Measurements from ENCODE around the gene NALCN.
A peak's percentile ranks its signal among the peaks of the same experiment; 100 is the strongest.

NALCN gene

DNA sequence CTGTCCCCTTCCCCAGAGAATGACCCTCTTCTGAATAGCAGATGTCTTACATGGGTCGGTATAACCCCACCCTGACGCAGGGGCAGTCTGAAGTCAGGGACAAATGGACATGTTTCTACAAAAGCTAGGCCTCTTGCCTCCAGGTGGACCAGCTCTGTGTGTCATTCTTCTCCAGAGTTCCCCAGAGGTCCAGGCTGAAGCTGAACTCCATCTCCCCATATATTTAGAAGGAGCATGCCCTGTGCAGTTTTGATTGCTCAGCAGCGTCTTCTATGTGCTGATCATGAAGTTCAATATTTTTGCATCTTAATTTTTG is 8.8 kb upstream of the NALCN start:
- Mint-ChIP-seq H3K9me3 (no peaks in the 10 kb centered on the region), H3K36me3 (no peaks in the 10 kb centered on the region), H3K4me3 (no peak overlapping the region), H3K27ac (no peak overlapping the region), H3K4me1 (no peaks in the 10 kb centered on the region)
- no peak for ATAC-seq
- DNase-seq (ENCODE audit: low spot score in 2 of 2): no peak

DNA sequence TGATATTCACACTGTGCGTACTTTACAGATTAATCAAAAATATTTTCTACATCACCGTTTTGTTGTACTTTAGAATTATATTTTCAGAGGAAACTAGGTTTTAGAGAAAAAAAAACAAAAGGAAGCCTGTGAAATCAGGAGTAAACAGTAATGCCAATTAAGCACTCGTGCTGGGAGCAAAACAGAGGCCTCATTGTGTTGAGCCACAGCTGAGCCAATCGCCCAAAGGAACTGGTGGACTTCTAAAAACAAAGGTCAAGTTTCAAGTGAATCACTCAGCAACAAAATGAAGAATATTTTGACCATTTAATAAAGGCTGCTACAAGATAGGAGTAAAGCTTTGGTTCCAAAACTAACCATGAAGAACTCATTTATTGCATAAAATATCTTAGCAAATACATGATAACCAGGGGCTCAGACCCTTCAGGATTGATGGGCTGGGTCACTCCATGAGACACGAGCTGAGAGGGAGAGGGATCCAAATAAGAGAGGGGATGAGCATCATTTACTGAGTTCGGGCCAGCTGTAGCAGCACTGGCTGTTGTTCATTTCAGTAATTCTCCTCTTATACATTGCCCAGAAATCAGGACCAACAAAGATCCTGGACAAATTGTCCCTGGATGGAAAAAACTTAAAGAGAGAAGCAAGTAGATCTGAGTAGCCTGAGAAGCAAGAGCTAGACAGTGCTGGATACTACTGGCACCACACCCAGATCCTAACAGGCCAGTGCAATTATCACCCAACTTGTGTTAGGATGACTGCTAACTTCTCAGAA is 8.3 kb upstream of the NALCN start:
- no peak overlapping the region for H3K27ac Mint-ChIP-seq

DNA sequence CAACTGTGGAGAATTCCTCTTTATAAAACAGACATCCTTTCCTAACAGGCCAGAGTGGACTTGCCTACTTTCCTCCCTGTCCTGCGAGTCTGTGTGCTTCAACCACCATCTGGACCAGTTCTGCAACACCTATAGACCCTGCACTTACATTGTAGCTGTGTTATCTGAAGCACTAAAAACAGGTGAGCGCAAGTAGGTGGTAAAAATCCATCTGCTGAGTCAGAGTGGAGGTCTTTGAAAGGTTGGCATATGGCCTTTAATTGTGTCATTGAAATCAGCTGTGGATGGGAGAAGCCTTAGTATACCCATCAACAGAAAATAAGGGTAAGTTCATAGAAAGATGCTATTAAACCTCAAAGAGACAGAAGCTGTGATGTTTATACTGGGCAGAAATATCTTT is 7.6 kb upstream of the NALCN start:
- Mint-ChIP-seq H3K36me3 (no peaks in the 10 kb centered on the region), H3K4me1 (no peaks in the 10 kb centered on the region), H3K4me3 (no peak overlapping the region), H3K9me3 (no peaks in the 10 kb centered on the region), H3K27ac (no peak overlapping the region)
- DNase-seq (ENCODE audit: low spot score in 2 of 2) (no peak), ATAC-seq (no peak)

More for the DNA sequence above, 8.3 kb upstream of the NALCN start:
- no peaks in the 10 kb centered on the region for H3K36me3 Mint-ChIP-seq
- no peaks in the 10 kb centered on the region for H3K4me1 Mint-ChIP-seq
- no peaks in the 10 kb centered on the region for H3K9me3 Mint-ChIP-seq
- ATAC-seq (peak; percentile 32), DNase-seq (ENCODE audit: low spot score in 2 of 2) (no peak)
- H3K4me3 Mint-ChIP-seq: no peak overlapping the region

DNA sequence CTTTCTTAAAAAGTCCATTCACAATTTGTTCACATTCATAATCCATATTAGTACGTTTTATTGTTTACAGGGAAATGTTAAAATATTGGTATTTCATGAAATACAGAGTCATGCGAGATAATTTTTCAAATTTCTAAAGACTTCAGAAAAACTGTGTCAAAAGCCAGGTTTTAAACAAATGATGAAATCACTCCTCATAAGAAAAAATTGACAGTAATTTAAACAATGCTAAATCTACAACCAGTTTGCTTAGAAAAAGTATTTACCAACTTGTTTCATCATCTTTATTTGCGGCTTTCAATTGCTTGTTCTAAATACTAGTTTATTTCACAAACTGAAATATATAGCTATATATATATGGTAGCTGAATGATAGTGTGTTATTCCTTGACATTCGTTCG is 1.2 kb upstream of the NALCN start:
- no peak for ATAC-seq
- H3K36me3 Mint-ChIP-seq: no peaks in the 10 kb centered on the region
- DNase-seq (ENCODE audit: low spot score in 2 of 2): no peak
- no peaks in the 10 kb centered on the region for H3K9me3 Mint-ChIP-seq
- H3K4me1 Mint-ChIP-seq: no peaks in the 10 kb centered on the region
- H3K27ac Mint-ChIP-seq: no peak overlapping the region
- no peak overlapping the region for H3K4me3 Mint-ChIP-seq

DNA sequence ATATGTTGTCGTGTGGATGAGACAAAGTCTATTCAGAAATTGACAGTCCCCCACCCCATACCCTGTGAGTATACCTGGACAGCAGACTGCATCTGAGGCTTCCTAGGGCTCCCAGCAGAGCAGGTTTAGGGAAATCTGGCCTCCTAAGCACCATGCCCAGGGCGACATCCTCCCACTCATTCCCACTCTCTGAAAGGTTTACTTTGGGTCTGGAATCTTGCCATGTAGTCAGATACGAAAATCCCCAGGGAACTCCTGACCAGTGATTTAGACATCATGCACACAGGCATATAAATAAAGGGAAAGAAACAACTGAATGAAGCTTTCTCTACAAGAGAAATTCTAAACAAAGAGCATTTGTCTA is 717 bp upstream of the NALCN start:
- Mint-ChIP-seq H3K4me3 (no peak overlapping the region), H3K36me3 (no peaks in the 10 kb centered on the region), H3K9me3 (no peaks in the 10 kb centered on the region), H3K4me1 (no peaks in the 10 kb centered on the region), H3K27ac (no peak overlapping the region)
- peak; percentile 28 for ATAC-seq
- DNase-seq (ENCODE audit: low spot score in 2 of 2): no peak

DNA sequence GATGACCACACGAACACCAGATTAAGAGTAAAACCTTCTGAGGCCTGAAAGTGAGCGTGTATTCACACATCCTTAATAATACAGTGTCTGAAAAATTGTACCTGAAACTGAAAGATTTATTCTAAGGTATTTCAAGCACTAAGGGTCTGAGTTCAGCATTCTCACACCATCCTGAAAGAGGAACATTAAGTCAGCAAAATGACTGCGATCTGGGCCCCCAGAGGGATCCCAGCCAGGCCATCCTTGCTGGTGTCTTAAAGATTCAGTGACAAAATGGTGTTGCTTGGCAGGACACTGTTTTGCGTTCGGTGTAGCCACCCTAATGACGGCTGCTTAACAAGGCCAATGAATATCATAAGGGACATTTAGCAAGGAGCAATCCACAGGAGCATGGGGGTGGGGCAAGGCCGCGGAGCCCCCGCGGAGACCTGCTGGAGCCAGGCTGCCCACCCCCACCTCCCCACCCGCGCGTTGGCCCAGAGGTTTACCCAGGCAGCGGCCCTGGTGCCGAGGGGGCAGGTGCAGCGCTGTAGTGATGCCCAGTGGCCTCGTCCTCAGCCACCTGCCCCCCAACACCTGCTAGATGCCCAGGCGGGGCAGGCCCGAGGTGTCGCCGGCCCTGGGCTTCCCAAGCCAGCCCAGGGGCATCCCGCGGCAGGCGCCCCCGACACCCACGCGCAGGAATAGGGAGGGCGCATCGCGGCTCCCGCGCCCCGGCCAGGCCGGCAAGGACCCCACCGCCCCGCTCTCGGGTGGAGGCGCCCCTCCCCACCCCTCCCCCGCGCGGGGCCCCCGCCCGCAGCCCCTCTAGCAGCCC is 742 bp downstream of the NALCN start:
- Mint-ChIP-seq H3K9me3 (no peaks in the 10 kb centered on the region), H3K36me3 (no peaks in the 10 kb centered on the region), H3K4me3 (no peak overlapping the region), H3K27ac (no peak overlapping the region), H3K4me1 (no peaks in the 10 kb centered on the region)
- ATAC-seq: peak; percentile 21
- DNase-seq (ENCODE audit: low spot score in 2 of 2): no peak

DNA sequence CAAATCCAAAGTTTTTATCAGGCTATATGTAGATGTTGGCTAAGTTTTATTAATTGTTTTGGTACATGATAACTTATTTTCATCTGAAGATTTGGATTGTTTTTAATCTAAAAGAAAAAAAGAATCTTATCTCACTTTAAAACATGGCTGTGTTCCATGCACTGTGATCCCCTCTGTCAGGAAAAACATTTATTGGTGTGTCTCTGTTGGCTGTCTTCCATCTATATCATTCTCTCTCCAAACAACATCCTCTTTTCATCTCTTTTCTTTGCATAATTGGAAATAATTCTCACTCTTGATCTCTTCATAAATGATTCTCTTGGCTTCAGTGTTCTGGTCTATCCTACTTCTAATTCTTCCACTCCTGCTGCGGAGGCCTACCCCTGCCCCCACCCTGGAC is 4.2 kb downstream of the NALCN start:
- no peak for ATAC-seq
- no peak for DNase-seq (ENCODE audit: low spot score in 2 of 2)
- Mint-ChIP-seq H3K36me3 (no peaks in the 10 kb centered on the region), H3K9me3 (no peaks in the 10 kb centered on the region), H3K4me3 (no peak overlapping the region), H3K4me1 (no peaks in the 10 kb centered on the region), H3K27ac (no peak overlapping the region)

DNA sequence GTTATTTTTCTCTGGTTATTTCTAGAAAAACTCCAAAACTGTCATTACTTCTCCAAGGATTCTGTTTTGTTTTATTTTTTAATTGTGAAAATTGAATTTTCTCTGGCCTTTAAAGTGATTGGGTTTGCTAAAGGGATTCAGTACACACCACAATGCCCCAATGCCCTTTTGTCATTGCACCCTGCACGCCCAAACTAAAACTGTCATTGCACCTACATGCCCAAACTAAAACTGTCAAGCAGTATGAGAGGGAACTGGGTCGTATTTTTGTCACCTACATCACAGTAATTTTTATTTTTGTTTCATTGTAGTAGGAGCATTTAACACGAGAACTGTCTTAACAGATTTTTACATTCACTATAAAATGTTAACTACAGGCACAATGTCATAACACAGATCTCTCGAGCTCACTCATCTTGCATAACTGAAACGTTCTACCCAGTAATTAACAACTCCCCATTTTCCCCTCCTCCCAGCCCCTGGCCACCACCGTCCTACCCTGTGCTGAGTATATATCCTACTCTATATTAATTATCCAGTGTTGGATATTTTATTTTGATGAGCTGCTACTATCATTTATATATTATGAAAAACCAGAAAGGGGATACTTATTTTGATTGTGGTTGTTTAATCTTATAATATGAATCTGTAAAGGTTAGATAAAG is 7.2 kb downstream of the NALCN start:
- ATAC-seq: no peak
- H3K36me3 Mint-ChIP-seq: no peaks in the 10 kb centered on the region
- H3K27ac Mint-ChIP-seq: no peak overlapping the region
- DNase-seq (ENCODE audit: low spot score in 2 of 2): no peak
- H3K4me3 Mint-ChIP-seq: no peak overlapping the region
- H3K9me3 Mint-ChIP-seq: peaks cover 2% of the 10 kb centered on the region
- H3K4me1 Mint-ChIP-seq: no peaks in the 10 kb centered on the region

DNA sequence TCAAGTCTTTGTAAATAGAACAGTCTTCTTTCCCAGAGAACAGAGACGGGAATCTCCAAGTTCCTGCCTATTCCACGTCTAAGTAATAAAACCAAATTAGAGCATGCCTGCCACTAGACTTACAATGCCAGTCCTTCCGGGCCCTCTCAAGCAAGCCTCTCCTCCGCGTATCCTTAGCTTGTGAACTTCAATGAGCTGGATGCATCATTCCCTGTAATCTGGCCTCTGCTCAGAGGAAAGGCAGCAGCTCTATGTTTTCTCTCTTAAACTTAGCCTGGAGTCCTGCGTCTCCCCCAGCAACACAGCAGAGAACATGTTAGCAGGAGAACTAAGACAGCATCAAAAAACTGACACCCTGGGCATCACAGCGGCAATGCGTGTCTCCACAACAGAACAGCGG is 8.2 kb downstream of the NALCN start:
- Mint-ChIP-seq H3K9me3 (peaks cover 2% of the 10 kb centered on the region), H3K4me3 (no peak overlapping the region), H3K36me3 (no peaks in the 10 kb centered on the region), H3K27ac (no peak overlapping the region), H3K4me1 (no peaks in the 10 kb centered on the region)
- no peak for ATAC-seq
- no peak for DNase-seq (ENCODE audit: low spot score in 2 of 2)

DNA sequence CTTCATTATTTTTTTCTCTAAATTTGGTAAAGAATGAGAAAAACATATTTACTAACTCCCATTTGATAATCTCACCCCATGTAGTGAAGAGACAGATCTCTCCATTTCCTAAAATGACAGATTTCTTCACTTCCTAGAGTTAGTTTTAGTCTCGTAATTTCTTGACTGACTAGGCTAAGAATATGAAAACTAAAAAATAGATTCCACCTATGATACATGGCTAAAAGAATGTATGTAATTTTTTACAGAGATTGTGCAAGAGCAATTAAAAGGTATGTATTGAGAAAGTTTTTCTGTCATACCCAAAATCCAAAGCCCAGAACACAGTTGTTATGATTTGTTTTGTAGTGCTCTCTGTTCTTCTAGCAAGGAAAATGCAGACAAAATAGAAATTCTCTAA is 9.5 kb downstream of the NALCN start:
- Mint-ChIP-seq H3K4me1 (no peaks in the 10 kb centered on the region), H3K9me3 (peaks cover 2% of the 10 kb centered on the region), H3K27ac (no peak overlapping the region), H3K36me3 (no peaks in the 10 kb centered on the region), H3K4me3 (no peak overlapping the region)
- no peak for ATAC-seq
- DNase-seq (ENCODE audit: low spot score in 2 of 2): no peak

DNA sequence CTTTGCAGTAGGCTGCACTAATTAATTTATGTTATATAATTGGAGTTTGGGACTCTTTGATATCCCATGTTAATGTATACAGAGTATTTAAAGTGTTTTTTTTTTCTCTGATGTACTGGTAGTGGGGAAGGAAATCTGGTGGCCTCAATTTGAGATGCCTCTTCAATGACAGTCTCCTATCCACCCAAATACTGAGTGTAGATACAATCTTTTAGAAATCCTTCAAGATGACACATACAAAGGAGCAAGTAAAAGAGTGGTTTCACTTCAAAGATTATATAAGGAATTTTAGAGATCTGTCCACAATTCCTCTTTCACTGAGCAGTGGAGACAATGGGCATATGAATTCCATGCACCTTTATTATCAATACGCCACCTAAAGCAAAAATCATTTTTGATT is 15.1 kb downstream of the NALCN start:
- H3K27ac Mint-ChIP-seq: no peak overlapping the region
- DNase-seq (ENCODE audit: low spot score in 2 of 2): no peak
- no peak overlapping the region for H3K4me3 Mint-ChIP-seq
- no peaks in the 10 kb centered on the region for H3K4me1 Mint-ChIP-seq
- ATAC-seq: no peak
- H3K36me3 Mint-ChIP-seq: no peaks in the 10 kb centered on the region
- H3K9me3 Mint-ChIP-seq: peaks cover 2% of the 10 kb centered on the region

DNA sequence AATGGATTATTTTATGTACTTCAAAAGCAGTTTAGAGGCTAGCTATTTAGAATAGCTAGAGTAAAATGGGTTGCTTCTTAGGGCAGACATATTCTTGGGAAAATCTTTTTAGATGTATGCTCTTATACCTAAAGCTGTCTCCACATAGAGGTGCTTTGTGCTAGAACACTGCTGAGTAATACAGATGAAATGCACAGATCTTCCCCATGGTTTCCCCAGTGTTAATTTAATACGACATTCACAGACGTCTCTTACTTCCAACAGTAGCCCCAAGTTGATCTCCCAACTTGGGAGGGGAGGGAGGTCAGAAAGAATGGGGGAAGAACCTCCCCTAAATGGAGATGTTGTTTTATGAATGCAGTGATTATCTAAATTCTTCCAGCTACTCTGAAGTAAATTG is 16.9 kb downstream of the NALCN start:
- Mint-ChIP-seq H3K36me3 (no peaks in the 10 kb centered on the region), H3K4me3 (no peak overlapping the region), H3K4me1 (no peaks in the 10 kb centered on the region), H3K9me3 (no peaks in the 10 kb centered on the region), H3K27ac (no peak overlapping the region)
- DNase-seq (ENCODE audit: low spot score in 2 of 2) (no peak), ATAC-seq (no peak)

DNA sequence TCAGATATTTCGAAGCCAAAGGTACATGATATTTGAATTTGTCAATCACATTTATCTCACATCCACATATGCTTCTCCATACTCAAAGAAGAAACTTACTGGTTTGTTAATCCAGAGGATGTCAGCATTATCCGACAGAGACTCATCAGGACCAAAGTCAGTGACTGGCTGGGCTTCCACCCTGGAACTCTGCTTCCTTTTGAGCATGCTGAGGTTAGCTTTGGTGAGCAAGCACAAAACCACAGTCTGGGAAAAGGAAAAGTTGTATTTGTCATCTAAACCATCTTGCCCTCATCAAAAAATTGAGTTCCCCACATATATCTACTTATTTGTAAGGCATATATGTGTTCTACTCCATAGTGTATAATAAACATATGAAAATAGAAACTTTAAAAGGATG is 17.4 kb downstream of the NALCN start:
- no peaks in the 10 kb centered on the region for H3K4me1 Mint-ChIP-seq
- DNase-seq (ENCODE audit: low spot score in 2 of 2) (no peak), ATAC-seq (no peak)
- H3K9me3 Mint-ChIP-seq: no peaks in the 10 kb centered on the region
- H3K27ac Mint-ChIP-seq: no peak overlapping the region
- H3K36me3 Mint-ChIP-seq: no peaks in the 10 kb centered on the region
- H3K4me3 Mint-ChIP-seq: no peak overlapping the region

DNA sequence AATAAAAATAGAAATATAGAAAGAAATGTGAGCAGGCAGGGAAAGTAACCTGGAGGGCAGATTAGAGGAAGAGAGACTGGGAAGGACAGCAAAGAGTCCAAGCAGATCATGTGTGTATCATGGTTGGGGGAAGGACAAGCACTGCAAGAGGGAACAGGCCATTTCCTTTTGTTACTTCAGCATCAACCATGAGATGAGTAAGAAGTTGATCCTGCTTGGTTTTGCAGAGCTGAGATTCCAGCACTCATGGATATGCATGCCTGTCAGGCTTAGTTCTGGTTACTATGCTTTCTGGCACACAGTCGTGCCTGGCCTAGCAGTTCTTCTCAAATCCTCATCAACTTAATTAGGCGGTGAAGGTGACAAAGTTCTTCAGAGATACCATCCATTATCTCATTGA is 18.1 kb downstream of the NALCN start:
- no peaks in the 10 kb centered on the region for H3K36me3 Mint-ChIP-seq
- no peak for DNase-seq (ENCODE audit: low spot score in 2 of 2)
- no peaks in the 10 kb centered on the region for H3K9me3 Mint-ChIP-seq
- H3K4me1 Mint-ChIP-seq: no peaks in the 10 kb centered on the region
- H3K4me3 Mint-ChIP-seq: no peak overlapping the region
- H3K27ac Mint-ChIP-seq: no peak overlapping the region
- ATAC-seq: no peak

DNA sequence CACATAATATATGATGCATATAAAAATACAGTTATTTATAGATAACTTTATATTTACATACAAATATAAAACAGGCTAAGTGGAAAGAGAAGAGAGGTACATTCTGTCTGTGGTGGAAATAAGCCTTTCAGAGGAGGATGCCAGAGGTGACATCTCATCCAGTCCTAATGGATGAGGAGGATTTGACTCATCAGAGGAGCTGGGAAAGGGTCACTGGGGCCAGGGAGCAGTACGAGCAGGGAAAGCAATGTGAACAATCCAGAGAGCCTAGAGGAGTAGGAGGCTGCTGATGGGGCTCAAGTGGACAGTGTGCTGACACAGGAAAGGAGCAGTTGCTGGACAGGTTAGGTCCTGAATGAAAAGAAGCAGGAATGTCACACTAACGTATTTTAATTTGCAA is 18.6 kb downstream of the NALCN start:
- H3K4me1 Mint-ChIP-seq: no peaks in the 10 kb centered on the region
- no peaks in the 10 kb centered on the region for H3K9me3 Mint-ChIP-seq
- no peak for DNase-seq (ENCODE audit: low spot score in 2 of 2)
- no peak overlapping the region for H3K4me3 Mint-ChIP-seq
- ATAC-seq: no peak
- no peak overlapping the region for H3K27ac Mint-ChIP-seq
- no peaks in the 10 kb centered on the region for H3K36me3 Mint-ChIP-seq

DNA sequence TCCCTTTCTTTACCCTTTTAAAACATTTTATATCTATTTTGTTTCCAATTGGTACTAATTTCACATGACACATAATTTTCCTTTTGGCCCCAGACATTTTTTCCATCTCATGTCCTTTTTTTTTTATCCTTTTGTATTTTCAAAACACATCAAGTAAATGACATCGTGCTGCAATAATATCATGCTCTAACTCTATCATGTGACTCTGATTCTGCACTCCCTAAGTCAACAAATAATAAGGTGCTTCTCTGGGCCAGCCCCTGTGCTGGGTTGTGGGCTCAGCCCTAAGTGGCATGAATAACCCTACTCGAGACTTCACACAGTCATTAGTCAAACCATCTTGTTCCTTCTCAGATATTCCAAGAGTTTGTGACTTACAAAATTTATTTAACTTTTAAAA is 21.7 kb downstream of the NALCN start:
- H3K4me3 Mint-ChIP-seq: no peak overlapping the region

More for the DNA sequence above, 21.7 kb downstream of the NALCN start:
- ATAC-seq: no peak
- DNase-seq (ENCODE audit: low spot score in 2 of 2): no peak
- Mint-ChIP-seq H3K36me3 (no peaks in the 10 kb centered on the region), H3K4me1 (no peaks in the 10 kb centered on the region), H3K27ac (no peak overlapping the region), H3K9me3 (no peaks in the 10 kb centered on the region)
